OCI-LY1 (cell line): Measurements from ENCODE around the gene PARVG.

Experiments used
- CTCF ChIP-seq: fragments of 200-600 bp; sonication (generic), shearing (Covaris generic); IDR thresholded peaks from 2 replicates; pipeline ENCODE4 v1.5.1; 2017; ENCODE audit warnings: mild to moderate bottlenecking, antibody characterized with exemption, low read length, moderate library complexity, mixed read lengths
- EZH2 ChIP-seq: fragments of 200-600 bp; sonication (generic), shearing (Covaris generic); IDR thresholded peaks from 2 replicates; pipeline ENCODE4 v1.8.0; 2017; ENCODE audit warnings: borderline replicate concordance, mixed run types, mild to moderate bottlenecking, antibody characterized with exemption, low read length, moderate library complexity, mixed read lengths

- TF ChIP-seq CTCF (no peak), EZH2 (no peak)
Measured at GRCh38 chr22:44157916-44158618, 22.7 kb upstream of the PARVG start.
